HepG2 (cell line): Measurements from ENCODE around the gene PACSIN1. TPM values are rescaled to one million over a fixed set of nuclear protein-coding genes. Genes with fewer than 3 reads are reported as not detected.
A peak's percentile ranks its signal among the peaks of the same experiment; 100 is the strongest.

Source experiments
- AKAP8 ChIP-seq: sonication (generic); formaldehyde crosslinking; IDR thresholded peaks from 2 replicates; pipeline ENCODE4 v1.5.1; 2020; ENCODE audit warnings: mild to moderate bottlenecking, missing genetic modification reagents
- HOXA3 ChIP-seq: sonication (generic); formaldehyde crosslinking; IDR thresholded peaks from 2 replicates; pipeline ENCODE4 v1.5.0; 2020; ENCODE audit warnings: missing genetic modification reagents
- MXD4 ChIP-seq: IDR thresholded peaks from 2 replicates; pipeline ENCODE4 v1.6.1; 2016; ENCODE audit warnings: mild to moderate bottlenecking, missing biosample characterization, missing genetic modification reagents
- NAIF1 ChIP-seq: sonication (generic); formaldehyde crosslinking; IDR thresholded peaks from 2 replicates; pipeline ENCODE4 v1.5.0; 2020; ENCODE audit warnings: mild to moderate bottlenecking, missing genetic modification reagents, borderline replicate concordance
- NCOA5 ChIP-seq: sonication (generic); formaldehyde crosslinking; IDR thresholded peaks from 2 replicates; pipeline ENCODE4 v1.4.0; 2020; ENCODE audit warnings: missing genetic modification reagents
- PHF21A ChIP-seq: sonication (generic); formaldehyde crosslinking; IDR thresholded peaks from 2 replicates; pipeline ENCODE4 v1.5.0; 2020; ENCODE audit warnings: mild to moderate bottlenecking, missing genetic modification reagents
- SIN3A ChIP-seq: IDR thresholded peaks from 2 replicates; pipeline ENCODE4 v1.6.1; 2011; ENCODE audit warnings: low read depth, mild to moderate bottlenecking, control low read depth, low read length, borderline replicate concordance
- TMF1 ChIP-seq: sonication (generic); formaldehyde crosslinking; IDR thresholded peaks from 2 replicates; pipeline ENCODE4 v1.8.1; 2022; ENCODE audit warnings: low read depth, missing genetic modification reagents
- ZIK1 ChIP-seq: sonication (generic); formaldehyde crosslinking; IDR thresholded peaks from 2 replicates; pipeline ENCODE4 v1.5.0; 2020; ENCODE audit warnings: mild to moderate bottlenecking, low read depth, missing genetic modification reagents, borderline replicate concordance
- ZMYM4 ChIP-seq: sonication (generic); formaldehyde crosslinking; IDR thresholded peaks from 2 replicates; pipeline ENCODE4 v1.8.1; 2023; ENCODE audit warnings: mild to moderate bottlenecking, missing genetic modification reagents
- ZNF121 ChIP-seq: sonication (generic); formaldehyde crosslinking; IDR thresholded peaks from 2 replicates; pipeline ENCODE4 v1.5.0; 2020; ENCODE audit warnings: mild to moderate bottlenecking, missing genetic modification reagents
- ZNF263 ChIP-seq: sonication (generic); formaldehyde crosslinking; IDR thresholded peaks from 2 replicates; pipeline ENCODE4 v1.4.0; 2020; ENCODE audit warnings: missing genetic modification reagents
- ZNF747 ChIP-seq: sonication (generic); formaldehyde crosslinking; IDR thresholded peaks from 2 replicates; pipeline ENCODE4 v1.8.1; 2023; ENCODE audit warnings: missing genetic modification reagents, mild to moderate bottlenecking, borderline replicate concordance
- ZNF761 ChIP-seq: sonication (generic); formaldehyde crosslinking; conservative IDR thresholded peaks from 2 replicates; pipeline ENCODE4 v1.4.0; 2020; ENCODE audit warnings: mild to moderate bottlenecking, missing genetic modification reagents
- ZSCAN31 ChIP-seq: sonication (generic); formaldehyde crosslinking; IDR thresholded peaks from 2 replicates; pipeline ENCODE4 v1.5.0; 2020; ENCODE audit warnings: low read depth, mild to moderate bottlenecking, missing genetic modification reagents
- polyA plus RNA-seq, 8 experiments: library from polyadenylated mRNA; depleted of rRNA in 3 of 8; stranded (reverse) in 7 of 8; unstranded in 1 of 8; fragments of >200 nt; fragmentation: Illumina TruSeq in 4 of 8; extraction: Trizol in 4 of 8; gene quantifications; 2 replicates each; pipeline versions ENCODE4 v1.2.1 to v1.2.3, GENCODE V29; 2011 to 2016; ENCODE audit warnings: low read depth in 4 of 8, missing spikeins in 1 of 8, mixed read lengths in 1 of 8; ENCODE audit not compliant: insufficient read depth in 1 of 8
- total RNA-seq, 5 experiments: library from RNA; depleted of rRNA; stranded (reverse); fragments of >200 nt; fragmentation: Illumina TruSeq; extraction: Trizol; gene quantifications; 2 replicates each; pipeline ENCODE4 v1.2.3, GENCODE V29; 2016; ENCODE audit warnings: low read depth in 1 of 5
- TF ChIP-seq, protein P1 (sequence below): sonication (generic); formaldehyde crosslinking; IDR thresholded peaks from 2 replicates; pipeline ENCODE4 v1.4.0; 2020; ENCODE audit warnings: missing genetic modification reagents
- TF ChIP-seq, protein P2 (sequence below): sonication (generic); formaldehyde crosslinking; IDR thresholded peaks from 2 replicates; pipeline ENCODE4 v1.4.0; 2020; ENCODE audit warnings: mild to moderate bottlenecking, missing genetic modification reagents

PACSIN1 gene
- total and polyA plus RNA-seq, 2 of the 13 experiments (the other 11 are each of a cell fraction or from before 2014, with no cell fraction given) = not detected

DNA sequence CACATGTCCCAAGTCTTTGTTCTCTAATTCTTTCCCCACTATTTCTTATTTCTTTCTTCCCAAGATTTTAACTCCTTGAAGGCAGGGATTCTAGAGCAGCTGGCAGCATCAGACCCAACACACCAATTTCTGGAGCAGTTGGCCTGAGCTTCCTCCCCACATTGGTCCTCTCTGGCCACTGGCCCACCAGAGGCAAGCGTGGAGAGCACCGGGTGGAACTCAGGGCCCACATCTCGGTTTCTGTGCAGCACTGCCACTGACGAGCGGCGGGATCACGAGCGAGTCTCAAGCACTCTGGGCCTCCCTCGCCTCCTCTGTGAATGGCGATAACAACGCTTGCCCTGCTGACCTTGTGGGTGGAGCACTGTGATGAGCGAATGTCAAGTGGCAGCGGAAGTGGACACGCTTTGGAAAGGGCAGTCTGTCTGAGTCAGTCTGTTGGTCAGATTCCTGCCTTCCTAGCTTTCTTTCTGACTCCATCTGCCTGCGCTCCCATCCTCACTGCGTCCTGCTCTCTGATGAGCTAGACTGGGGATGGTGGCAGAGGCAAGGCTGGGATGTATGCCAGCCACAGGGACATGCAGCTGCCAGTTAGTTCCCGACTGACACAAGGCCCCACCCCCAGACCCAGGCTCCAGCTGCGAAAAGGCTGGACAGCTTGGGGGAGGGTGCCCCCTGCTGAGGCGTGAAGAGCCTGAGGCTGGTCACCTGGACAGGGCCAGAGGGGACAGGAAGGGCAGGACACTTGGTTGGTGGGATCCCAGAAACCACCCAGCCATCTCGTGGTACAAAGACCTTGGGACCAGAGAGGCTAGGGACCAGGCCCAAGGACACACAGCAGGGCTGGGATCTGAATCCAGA lies 94.7 kb downstream of the PACSIN1 start (continued):
- TF ChIP-seq PHF21A (peak; percentile 55; the same call in 1 of the 2 replicates), SIN3A (no peak), ZNF121 (CRISPR knock-in tag) (0 out of 2 replicates have a peak, but pooled peaks have one; percentile 5), ZNF263 (CRISPR knock-in tag) (peak; percentile 65), ZSCAN31 (CRISPR knock-in tag) (no peak), ZNF747 (CRISPR knock-in tag) (no peak), TMF1 (CRISPR knock-in tag) (no peak), ZNF761 (CRISPR knock-in tag) (peak; percentile 55; the same call in 1 of the 2 replicates), ZIK1 (CRISPR knock-in tag) (peak; percentile 72; the same call in 1 of the 2 replicates), ZMYM4 (CRISPR knock-in tag) (no peak), NAIF1 (CRISPR knock-in tag) (no peak), AKAP8 (CRISPR knock-in tag) (no peak), NCOA5 (CRISPR knock-in tag) (no peak), HOXA3 (peak; percentile 77; the same call in 1 of the 2 replicates), MXD4 (CRISPR knock-in tag) (no peak; the same call in 1 of the 2 replicates)
- TF ChIP-seq, protein P1, sequence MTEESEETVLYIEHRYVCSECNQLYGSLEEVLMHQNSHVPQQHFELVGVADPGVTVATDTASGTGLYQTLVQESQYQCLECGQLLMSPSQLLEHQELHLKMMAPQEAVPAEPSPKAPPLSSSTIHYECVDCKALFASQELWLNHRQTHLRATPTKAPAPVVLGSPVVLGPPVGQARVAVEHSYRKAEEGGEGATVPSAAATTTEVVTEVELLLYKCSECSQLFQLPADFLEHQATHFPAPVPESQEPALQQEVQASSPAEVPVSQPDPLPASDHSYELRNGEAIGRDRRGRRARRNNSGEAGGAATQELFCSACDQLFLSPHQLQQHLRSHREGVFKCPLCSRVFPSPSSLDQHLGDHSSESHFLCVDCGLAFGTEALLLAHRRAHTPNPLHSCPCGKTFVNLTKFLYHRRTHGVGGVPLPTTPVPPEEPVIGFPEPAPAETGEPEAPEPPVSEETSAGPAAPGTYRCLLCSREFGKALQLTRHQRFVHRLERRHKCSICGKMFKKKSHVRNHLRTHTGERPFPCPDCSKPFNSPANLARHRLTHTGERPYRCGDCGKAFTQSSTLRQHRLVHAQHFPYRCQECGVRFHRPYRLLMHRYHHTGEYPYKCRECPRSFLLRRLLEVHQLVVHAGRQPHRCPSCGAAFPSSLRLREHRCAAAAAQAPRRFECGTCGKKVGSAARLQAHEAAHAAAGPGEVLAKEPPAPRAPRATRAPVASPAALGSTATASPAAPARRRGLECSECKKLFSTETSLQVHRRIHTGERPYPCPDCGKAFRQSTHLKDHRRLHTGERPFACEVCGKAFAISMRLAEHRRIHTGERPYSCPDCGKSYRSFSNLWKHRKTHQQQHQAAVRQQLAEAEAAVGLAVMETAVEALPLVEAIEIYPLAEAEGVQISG (CRISPR knock-in tag) = peak; percentile 55; the same call in 1 of the 2 replicates
- TF ChIP-seq, protein P2, sequence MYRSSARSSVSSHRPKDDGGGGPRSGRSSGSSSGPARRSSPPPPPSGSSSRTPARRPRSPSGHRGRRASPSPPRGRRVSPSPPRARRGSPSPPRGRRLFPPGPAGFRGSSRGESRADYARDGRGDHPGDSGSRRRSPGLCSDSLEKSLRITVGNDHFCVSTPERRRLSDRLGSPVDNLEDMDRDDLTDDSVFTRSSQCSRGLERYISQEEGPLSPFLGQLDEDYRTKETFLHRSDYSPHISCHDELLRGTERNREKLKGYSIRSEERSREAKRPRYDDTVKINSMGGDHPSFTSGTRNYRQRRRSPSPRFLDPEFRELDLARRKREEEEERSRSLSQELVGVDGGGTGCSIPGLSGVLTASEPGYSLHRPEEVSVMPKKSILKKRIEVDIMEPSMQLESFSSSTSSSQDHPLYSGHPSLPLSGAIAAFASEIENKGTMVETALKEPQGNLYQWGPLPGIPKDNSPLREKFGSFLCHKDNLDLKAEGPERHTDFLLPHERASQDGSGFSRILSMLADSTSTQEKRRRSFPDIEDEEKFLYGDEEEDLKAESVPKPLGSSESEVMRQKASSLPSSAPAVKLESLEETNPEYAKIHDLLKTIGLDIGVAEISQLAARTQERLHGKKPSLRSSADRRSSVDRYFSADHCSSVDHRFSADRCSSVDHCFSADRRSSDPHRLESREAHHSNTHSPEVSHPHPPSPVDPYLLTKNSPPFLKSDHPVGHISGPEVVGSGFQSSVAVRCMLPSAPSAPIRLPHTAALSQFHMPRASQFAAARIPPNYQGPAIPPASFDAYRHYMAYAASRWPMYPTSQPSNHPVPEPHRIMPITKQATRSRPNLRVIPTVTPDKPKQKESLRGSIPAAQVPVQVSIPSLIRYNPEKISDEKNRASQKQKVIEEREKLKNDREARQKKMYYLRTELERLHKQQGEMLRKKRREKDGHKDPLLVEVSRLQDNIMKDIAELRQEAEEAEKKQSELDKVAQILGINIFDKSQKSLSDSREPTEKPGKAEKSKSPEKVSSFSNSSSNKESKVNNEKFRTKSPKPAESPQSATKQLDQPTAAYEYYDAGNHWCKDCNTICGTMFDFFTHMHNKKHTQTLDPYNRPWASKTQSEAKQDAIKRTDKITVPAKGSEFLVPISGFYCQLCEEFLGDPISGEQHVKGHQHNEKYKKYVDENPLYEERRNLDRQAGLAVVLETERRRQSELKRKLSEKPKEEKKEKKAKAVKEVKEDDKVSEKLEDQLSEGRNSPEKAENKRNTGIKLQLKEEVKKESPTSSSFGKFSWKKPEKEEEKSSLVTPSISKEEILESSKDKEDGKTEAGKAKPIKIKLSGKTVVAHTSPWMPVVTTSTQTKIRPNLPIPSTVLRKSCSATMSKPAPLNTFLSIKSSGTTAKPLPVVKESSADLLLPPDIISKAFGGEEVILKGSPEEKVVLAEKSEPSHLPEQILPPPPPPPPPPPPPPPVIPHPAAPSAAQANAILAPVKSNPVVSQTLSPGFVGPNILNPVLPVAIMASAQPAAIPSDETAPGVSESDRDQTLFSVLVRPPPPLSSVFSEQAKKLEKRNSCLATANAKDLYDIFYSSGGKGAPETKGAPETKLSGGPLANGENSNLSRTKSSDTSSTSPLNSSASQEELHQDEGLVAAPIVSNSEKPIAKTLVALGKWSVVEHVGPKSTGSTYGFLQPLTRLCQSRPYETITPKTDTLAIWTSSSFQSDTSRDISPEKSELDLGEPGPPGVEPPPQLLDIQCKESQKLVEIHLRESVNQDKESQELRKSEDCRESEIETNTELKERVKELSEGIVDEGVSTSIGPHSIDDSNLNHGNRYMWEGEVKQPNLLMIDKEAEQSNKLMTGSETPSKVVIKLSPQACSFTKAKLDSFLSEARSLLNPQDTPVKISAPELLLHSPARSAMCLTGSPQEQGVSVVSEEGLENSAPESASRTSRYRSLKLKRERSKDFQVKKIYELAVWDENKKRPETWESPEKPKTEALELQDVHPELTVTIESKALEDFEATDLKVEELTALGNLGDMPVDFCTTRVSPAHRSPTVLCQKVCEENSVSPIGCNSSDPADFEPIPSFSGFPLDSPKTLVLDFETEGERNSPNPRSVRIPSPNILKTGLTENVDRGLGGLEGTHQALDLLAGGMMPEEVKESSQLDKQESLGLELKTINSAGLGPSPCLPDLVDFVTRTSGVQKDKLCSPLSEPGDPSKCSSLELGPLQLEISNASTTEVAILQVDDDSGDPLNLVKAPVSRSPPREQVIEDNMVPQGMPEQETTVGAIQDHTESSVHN (CRISPR knock-in tag) = peak; percentile 69; the same call in 1 of the 2 replicates
